NCI-H128 (cell line): ENCODE data around the gene CFDP1.

ENCODE experiments used
- DNase-seq: peaks from one replicate; lab custom pipeline; 2025; ENCODE audit not compliant: unreplicated experiment; lab: John Stamatoyannopoulos, UW

CFDP1 gene

GRCh38 chr16:75252946-75253911 is 180.1 kb downstream of the CFDP1 start:
- no peak for DNase-seq

GRCh38 chr16:75252049-75252864 is 181.0 kb downstream of the CFDP1 start:
- DNase-seq: no peak

GRCh38 chr16:75251280-75252048 is 181.8 kb downstream of the CFDP1 start, which contains the start of gene BCAR1:
TSS of gene BCAR1 (minus strand) at chr16:75251624. CDS start at chr16:75251482, 142 bp downstream.
- DNase-seq: no peak

- no peak for DNase-seq
Measured at GRCh38 chr16:75250809-75251279, 182.5 kb downstream of the CFDP1 start.

GRCh38 chr16:75250089-75250808 is 183.1 kb downstream of the CFDP1 start:
- no peak for DNase-seq

- DNase-seq: no peak
Measured at GRCh38 chr16:75249441-75249840, 183.9 kb downstream of the CFDP1 start.

- DNase-seq: no peak
Measured at GRCh38 chr16:75248536-75249380, 184.5 kb downstream of the CFDP1 start.

- no peak for DNase-seq
Measured at GRCh38 chr16:75248142-75248535, 185.2 kb downstream of the CFDP1 start.

GRCh38 chr16:75247249-75247648 is 186.1 kb downstream of the CFDP1 start:
- DNase-seq: no peak

- DNase-seq: no peak
Measured at GRCh38 chr16:75246504-75247205, 186.6 kb downstream of the CFDP1 start.

GRCh38 chr16:75244844-75245758 is 188.2 kb downstream of the CFDP1 start:
- no peak for DNase-seq

GRCh38 chr16:75244225-75244809 is 189.0 kb downstream of the CFDP1 start:
- no peak for DNase-seq
